ENCODE data around the gene PATZ1.

DNA sequence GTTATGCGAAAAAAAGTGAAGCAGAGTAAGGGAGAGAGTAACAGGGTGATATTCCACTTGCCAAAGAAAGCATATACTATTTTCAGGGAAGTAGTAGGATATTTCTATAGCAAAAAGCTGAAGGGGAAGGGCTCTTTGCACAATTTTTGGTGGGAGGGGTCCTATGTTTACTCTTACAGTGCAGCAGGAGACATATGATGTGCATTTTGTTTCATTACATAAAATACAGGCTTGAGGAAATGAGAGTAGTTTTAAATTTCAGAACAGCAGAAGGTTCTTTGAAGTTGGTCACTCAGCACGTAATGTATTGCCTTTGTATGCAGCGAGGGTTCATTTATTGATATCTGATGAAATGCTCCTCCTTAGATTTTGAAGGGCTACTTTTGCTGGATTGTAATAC, 50.8 kb downstream of the PATZ1 start:
- TF ChIP-seq, protein P1, sequence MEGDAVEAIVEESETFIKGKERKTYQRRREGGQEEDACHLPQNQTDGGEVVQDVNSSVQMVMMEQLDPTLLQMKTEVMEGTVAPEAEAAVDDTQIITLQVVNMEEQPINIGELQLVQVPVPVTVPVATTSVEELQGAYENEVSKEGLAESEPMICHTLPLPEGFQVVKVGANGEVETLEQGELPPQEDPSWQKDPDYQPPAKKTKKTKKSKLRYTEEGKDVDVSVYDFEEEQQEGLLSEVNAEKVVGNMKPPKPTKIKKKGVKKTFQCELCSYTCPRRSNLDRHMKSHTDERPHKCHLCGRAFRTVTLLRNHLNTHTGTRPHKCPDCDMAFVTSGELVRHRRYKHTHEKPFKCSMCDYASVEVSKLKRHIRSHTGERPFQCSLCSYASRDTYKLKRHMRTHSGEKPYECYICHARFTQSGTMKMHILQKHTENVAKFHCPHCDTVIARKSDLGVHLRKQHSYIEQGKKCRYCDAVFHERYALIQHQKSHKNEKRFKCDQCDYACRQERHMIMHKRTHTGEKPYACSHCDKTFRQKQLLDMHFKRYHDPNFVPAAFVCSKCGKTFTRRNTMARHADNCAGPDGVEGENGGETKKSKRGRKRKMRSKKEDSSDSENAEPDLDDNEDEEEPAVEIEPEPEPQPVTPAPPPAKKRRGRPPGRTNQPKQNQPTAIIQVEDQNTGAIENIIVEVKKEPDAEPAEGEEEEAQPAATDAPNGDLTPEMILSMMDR (IDR thresholded peaks at IDR 0.05; ENCODE audit: low read depth, low read length): no peak
- no peak for TF ChIP-seq MYC (IDR thresholded peaks at IDR 0.05; ENCODE audit: low read depth, low read length)
